SK-N-SH (cell line): ENCODE results near the gene SPRYD3.

Experiments
- CHD2 ChIP-seq: fragments of 150-350 bp; IDR thresholded peaks from 2 replicates; pipeline ENCODE4 v1.6.1; 2018; ENCODE audit warnings: low read length; ENCODE audit not compliant: partially characterized antibody
- ELF1 ChIP-seq: IDR thresholded peaks from 2 replicates; pipeline ENCODE4 v1.4.0; 2012
- EP300 ChIP-seq, 2 experiments: IDR thresholded peaks; 2 replicates each; pipeline versions ENCODE4 v1.4.0 to v1.6.1; 2012; ENCODE audit warnings: borderline replicate concordance in 1 of 2, low read depth in 1 of 2, low read length in 1 of 2
- EZH2phosphoT487 ChIP-seq: fragments of 200-600 bp; sonication (generic); IDR thresholded peaks from 2 replicates; pipeline ENCODE4 v1.6.1; 2017; ENCODE audit warnings: low read depth, mixed run types, mild to moderate bottlenecking, antibody characterized with exemption, moderate library complexity, borderline replicate concordance
- FOSL2 ChIP-seq: IDR thresholded peaks from 2 replicates; pipeline ENCODE4 v1.4.0; 2012; ENCODE audit warnings: low read depth, mild to moderate bottlenecking, moderate library complexity, borderline replicate concordance
- GABPA ChIP-seq: IDR thresholded peaks from 2 replicates; pipeline ENCODE4 v1.4.0; 2012; ENCODE audit warnings: low read depth, mild to moderate bottlenecking
- POLR2AphosphoS5 ChIP-seq: IDR thresholded peaks from 2 replicates; pipeline ENCODE4 v1.6.1; 2012; ENCODE audit warnings: low read depth, low read length
- RAD21 ChIP-seq: IDR thresholded peaks from 2 replicates; pipeline ENCODE4 v1.6.1; 2012; ENCODE audit warnings: mild to moderate bottlenecking, low read length
- RFX5 ChIP-seq: IDR thresholded peaks from 2 replicates; pipeline ENCODE4 v1.6.1; 2012; ENCODE audit warnings: mild to moderate bottlenecking, improper control_type of control experiment, low read length
- SIN3A ChIP-seq: IDR thresholded peaks from 2 replicates; pipeline ENCODE4 v1.6.1; 2012; ENCODE audit warnings: low read depth, mild to moderate bottlenecking, low read length, moderate library complexity, borderline replicate concordance
- TF ChIP-seq, protein P1 (sequence below): fragments of 200-600 bp; sonication (generic); IDR thresholded peaks from 2 replicates; pipeline ENCODE4 v1.6.1; 2017; ENCODE audit warnings: antibody characterized with exemption, mild to moderate bottlenecking, moderate library complexity
- TF ChIP-seq, protein P2 (sequence below): IDR thresholded peaks from 2 replicates; pipeline ENCODE4 v1.6.1; 2012; ENCODE audit warnings: mild to moderate bottlenecking, low read depth, low read length, moderate library complexity
- TF ChIP-seq, protein P3 (sequence below): IDR thresholded peaks from 2 replicates; pipeline ENCODE4; 2012
- TF ChIP-seq, protein P4 (sequence below): IDR thresholded peaks from 2 replicates; pipeline ENCODE4 v1.4.0; 2012; ENCODE audit warnings: low read depth

DNA sequence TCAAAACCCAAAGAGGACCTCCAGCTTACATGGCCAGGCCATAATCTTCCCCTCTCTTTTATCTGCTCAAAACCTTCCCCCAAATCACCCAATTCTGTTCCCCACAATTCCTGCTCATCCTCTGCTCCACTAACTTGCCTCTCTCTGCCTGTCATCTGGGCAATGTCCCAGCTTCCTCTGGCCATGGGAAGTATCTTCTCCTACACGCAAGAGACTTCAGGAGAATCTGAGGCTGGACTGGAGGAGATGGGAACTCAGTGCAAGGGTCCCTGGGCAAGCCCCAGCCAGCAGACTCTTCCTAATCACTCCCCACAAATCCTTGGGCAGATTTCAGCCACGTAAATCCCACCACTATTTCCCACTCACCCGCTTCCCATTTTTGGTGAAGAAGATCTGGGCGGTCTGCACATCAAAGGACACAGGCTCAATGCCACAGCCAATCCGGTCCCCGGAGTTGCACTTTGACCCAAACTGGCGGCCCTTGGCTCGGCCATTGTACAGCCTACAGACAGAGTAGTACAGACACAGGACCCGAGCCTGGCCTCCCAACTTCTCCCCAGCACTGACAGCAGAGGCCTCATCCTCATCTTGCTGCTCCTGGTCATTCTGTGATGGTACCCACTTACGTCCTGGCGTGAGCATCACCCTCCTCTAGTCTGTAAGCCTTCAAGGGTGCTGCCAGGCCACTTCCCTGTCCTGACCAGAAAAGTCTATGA is 4.7 kb downstream of the SPRYD3 start:
- TF ChIP-seq, protein P1, sequence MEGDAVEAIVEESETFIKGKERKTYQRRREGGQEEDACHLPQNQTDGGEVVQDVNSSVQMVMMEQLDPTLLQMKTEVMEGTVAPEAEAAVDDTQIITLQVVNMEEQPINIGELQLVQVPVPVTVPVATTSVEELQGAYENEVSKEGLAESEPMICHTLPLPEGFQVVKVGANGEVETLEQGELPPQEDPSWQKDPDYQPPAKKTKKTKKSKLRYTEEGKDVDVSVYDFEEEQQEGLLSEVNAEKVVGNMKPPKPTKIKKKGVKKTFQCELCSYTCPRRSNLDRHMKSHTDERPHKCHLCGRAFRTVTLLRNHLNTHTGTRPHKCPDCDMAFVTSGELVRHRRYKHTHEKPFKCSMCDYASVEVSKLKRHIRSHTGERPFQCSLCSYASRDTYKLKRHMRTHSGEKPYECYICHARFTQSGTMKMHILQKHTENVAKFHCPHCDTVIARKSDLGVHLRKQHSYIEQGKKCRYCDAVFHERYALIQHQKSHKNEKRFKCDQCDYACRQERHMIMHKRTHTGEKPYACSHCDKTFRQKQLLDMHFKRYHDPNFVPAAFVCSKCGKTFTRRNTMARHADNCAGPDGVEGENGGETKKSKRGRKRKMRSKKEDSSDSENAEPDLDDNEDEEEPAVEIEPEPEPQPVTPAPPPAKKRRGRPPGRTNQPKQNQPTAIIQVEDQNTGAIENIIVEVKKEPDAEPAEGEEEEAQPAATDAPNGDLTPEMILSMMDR = no peak
- TF ChIP-seq ELF1 = no peak
- TF ChIP-seq EZH2phosphoT487 = no peak
- TF ChIP-seq RAD21 = no peak
- TF ChIP-seq FOSL2 = no peak
- TF ChIP-seq POLR2AphosphoS5 = no peak
- no peak for TF ChIP-seq RFX5
- TF ChIP-seq EP300 (IDR thresholded peaks at IDR 0.05; ENCODE audit: borderline replicate concordance in 1 of 2, low read depth in 1 of 2, low read length in 1 of 2) = no peak
- TF ChIP-seq, protein P2, sequence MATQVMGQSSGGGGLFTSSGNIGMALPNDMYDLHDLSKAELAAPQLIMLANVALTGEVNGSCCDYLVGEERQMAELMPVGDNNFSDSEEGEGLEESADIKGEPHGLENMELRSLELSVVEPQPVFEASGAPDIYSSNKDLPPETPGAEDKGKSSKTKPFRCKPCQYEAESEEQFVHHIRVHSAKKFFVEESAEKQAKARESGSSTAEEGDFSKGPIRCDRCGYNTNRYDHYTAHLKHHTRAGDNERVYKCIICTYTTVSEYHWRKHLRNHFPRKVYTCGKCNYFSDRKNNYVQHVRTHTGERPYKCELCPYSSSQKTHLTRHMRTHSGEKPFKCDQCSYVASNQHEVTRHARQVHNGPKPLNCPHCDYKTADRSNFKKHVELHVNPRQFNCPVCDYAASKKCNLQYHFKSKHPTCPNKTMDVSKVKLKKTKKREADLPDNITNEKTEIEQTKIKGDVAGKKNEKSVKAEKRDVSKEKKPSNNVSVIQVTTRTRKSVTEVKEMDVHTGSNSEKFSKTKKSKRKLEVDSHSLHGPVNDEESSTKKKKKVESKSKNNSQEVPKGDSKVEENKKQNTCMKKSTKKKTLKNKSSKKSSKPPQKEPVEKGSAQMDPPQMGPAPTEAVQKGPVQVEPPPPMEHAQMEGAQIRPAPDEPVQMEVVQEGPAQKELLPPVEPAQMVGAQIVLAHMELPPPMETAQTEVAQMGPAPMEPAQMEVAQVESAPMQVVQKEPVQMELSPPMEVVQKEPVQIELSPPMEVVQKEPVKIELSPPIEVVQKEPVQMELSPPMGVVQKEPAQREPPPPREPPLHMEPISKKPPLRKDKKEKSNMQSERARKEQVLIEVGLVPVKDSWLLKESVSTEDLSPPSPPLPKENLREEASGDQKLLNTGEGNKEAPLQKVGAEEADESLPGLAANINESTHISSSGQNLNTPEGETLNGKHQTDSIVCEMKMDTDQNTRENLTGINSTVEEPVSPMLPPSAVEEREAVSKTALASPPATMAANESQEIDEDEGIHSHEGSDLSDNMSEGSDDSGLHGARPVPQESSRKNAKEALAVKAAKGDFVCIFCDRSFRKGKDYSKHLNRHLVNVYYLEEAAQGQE = no peak
- no peak for TF ChIP-seq SIN3A
- no peak for TF ChIP-seq GABPA
- TF ChIP-seq, protein P3, sequence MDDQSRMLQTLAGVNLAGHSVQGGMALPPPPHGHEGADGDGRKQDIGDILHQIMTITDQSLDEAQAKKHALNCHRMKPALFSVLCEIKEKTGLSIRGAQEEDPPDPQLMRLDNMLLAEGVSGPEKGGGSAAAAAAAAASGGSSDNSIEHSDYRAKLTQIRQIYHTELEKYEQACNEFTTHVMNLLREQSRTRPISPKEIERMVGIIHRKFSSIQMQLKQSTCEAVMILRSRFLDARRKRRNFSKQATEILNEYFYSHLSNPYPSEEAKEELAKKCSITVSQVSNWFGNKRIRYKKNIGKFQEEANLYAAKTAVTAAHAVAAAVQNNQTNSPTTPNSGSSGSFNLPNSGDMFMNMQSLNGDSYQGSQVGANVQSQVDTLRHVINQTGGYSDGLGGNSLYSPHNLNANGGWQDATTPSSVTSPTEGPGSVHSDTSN = no peak
- TF ChIP-seq CHD2 = no peak
- TF ChIP-seq, protein P4, sequence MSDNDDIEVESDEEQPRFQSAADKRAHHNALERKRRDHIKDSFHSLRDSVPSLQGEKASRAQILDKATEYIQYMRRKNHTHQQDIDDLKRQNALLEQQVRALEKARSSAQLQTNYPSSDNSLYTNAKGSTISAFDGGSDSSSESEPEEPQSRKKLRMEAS = no peak
